GM12801 (cell line): ENCODE data around the gene LRBA.

Experiments used
- TF ChIP-seq, protein P1 (sequence below): IDR thresholded peaks from one replicate; pipeline ENCODE4 v1.5.1; 2011; ENCODE audit warnings: control low read depth; ENCODE audit not compliant: insufficient read length; ENCODE audit errors: extremely low read depth

Gene LRBA

DNA sequence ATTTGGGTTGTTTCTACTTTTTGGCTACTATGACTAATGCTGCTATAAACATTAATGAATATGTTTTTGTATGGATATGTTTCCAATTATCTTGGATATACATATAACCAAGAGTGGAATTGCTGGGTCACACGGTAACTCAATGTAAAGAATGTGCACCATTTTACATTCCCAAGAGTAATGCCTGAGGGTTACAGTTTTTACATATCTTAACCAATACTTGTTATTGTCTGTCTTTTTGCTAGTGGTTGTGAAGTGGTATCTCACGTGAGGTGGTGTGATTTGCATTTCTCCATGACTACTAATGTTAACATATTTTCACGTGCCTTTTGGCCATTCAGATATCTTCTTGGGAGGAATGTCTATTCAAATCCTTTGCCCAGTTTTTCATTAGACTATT is 633.5 kb downstream of the LRBA start:
- TF ChIP-seq, protein P1, sequence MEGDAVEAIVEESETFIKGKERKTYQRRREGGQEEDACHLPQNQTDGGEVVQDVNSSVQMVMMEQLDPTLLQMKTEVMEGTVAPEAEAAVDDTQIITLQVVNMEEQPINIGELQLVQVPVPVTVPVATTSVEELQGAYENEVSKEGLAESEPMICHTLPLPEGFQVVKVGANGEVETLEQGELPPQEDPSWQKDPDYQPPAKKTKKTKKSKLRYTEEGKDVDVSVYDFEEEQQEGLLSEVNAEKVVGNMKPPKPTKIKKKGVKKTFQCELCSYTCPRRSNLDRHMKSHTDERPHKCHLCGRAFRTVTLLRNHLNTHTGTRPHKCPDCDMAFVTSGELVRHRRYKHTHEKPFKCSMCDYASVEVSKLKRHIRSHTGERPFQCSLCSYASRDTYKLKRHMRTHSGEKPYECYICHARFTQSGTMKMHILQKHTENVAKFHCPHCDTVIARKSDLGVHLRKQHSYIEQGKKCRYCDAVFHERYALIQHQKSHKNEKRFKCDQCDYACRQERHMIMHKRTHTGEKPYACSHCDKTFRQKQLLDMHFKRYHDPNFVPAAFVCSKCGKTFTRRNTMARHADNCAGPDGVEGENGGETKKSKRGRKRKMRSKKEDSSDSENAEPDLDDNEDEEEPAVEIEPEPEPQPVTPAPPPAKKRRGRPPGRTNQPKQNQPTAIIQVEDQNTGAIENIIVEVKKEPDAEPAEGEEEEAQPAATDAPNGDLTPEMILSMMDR = no peak

DNA sequence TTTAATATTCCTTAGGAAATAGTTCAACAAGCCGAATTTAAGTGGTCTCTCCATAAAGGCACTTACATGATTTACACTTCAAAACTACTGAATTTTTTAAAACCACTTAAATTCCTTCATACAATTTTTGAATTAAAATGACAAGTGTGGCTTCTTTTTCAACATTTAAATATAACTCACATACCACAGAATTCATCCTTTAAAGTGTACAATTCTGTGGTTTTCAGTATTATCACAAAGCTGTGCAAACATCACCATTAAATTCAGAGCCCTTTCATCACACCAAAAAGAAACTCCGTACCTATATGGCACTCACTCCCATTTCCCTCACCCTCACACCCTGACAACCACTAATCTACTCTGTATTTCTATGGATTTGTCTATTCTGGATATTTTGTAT is 634.0 kb downstream of the LRBA start:
- TF ChIP-seq, protein P1 = no peak

DNA sequence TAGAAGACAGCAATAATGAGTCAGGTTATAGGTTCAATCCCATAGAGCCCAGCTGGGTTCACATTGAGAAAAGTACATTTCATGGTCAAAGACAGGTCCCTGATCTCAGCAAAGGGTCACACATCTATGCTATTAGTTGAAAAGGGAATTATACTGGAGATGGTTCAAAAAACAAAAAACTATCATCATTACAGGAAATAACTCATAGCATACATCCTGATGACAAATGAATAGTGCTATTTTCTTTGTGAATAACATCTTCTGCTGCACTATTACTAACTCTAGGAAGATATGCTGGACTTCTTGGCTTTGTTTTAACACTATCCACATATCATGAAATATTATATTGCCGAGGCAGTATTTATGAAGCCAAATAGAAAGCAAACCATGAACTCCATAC is 635.6 kb downstream of the LRBA start:
- TF ChIP-seq, protein P1 = no peak

DNA sequence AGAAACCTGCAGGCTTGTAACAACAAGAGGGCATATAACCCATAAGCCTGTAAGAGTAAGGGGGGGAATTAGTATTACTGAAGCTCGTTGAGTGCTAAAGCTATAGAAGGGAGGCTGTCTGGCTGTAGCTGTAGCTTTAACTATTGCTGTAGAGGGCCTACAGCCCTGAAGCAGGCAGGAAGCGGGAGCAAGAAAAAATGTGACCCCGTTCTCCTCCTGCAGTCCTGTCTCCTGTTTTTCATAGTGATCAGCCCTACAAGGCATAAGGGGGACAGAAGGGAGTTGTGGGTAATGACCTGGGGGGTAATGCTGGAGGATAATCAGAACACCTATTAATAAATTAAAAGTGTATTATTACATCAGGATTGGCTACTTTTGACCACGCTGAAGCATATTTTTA is 640.1 kb downstream of the LRBA start:
- TF ChIP-seq, protein P1 = no peak

DNA sequence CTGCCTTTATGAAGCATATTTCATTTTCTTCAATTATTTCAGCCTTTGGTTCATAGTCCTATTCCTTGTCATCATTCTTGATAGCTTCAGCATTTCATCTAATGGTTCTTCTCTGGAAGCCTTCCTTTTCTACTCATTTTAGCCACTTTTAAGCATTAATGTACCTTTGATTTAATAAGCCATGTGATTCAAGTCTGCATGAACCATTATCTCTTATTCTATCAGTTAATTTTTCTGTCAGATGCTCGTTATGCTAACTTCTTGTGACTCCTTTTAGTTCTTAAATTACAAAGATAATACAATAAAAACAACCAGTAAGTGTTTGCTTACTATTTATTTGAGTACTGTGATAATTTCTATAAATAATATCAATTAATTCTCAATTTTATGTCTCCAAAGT is 643.2 kb downstream of the LRBA start:
- TF ChIP-seq, protein P1 = no peak

DNA sequence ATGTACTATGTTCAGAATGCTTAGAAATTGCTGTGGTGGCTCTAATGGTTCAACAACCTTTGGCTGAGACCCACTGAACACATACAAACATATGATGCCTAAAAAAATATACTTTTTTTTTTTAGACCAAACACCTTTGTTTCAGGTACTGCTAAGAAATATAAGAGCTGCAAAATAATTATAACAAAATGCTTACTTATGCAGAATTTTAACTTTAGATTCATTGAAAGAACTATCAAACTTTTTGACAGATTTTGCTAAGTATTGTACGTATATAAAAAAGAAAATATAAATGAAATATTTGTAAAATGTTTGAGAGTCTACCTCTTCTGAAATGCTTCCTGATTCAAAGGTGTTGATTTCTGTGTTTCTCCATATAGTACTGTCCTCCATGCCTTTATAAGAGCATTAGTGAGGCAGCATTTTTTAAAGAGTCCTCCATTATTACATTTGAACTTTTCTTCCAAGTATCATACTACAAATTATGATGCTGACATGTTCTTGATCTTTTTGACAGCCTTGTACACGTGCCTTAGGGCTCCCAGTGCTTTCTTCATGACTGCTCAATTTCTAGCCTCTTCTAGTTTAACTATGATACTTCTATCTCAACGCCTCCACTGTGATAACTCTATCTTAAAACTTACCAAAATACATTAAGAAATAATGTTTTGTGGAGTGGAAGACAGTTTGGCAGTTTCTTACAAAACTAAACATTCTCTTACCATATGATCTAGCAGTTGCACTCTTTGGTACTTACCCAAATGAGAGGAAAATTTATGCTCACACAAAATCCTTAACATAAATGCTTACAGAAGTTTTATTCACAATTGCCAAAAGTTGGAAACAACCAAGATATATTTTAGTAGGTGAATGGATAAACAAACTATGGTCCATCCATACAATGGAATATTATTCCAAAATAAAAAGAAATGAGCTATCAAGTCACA is 645.4 kb downstream of the LRBA start:
- TF ChIP-seq, protein P1 = no peak

DNA sequence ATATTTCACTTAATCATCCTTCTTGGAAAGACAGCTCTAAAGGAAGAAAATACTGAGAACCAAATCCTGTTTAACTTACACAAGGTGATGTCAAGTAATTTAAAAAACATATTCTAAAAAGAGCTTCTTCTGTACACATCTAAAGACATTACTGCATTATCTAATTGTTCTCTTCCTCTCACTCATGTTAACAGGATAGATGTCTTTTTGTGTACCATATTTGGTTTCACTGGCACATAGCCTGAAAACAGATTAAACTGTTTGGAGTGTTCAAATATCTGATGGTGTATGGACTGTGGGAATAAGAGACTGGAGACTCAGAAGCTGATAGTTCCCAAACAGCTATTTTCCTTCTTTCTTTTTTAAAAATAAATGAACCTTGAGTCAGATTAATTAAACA is 646.4 kb downstream of the LRBA start:
- TF ChIP-seq, protein P1 = no peak
